RPMI8226 (cell line): Measurements from ENCODE around the gene CLDN4.
"Not testable (repeated sequence)": the region's sequence is repeated elsewhere in the genome, so short reads cannot be mapped to it uniquely, and the experiment has no call there.

Experiments used
- DNase-seq: peaks from one replicate; pipeline ENCODE4 v3.0.0-alpha.2; 2015

The CLDN4 gene

DNA sequence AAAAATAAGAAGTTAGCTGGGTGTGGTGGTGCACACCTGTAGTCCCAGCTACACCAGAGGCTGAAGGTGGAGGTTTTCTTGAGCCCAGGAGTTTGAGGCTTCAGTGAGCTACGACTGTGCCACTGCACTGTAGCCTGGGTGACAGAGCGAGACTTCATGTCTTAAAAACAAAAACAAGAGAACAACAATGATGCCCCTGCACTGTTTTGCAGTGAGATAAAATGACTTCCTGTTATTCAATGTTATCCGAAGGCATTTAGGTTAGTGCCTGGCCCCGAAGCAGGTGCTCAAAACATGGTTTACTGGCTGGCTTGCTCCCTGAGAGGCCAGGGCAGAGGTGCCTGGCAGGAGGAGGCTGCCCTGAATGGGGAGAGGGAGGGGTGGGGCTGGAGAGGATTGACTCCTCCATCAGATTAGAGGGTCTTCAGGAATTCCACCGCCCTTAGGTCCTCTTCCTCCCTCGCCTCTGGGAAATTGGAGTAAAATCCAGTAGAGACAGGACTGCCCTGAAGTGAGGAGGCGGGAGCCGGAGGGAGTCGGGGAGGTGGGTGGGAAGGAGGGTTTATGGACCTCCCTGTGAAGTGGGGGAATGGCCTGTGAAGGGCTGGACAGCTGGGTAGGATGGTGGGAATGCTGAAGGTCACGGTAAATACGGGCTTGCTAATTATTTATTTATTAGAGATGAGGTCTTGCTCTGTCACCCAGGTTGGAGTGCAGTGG lies 6.8 kb upstream of the CLDN4 start:
- DNase-seq, result no peak

- no peak for DNase-seq
These were observed 5.8 kb upstream of the CLDN4 start for GRCh38 chr7:73824986-73825385.

DNA sequence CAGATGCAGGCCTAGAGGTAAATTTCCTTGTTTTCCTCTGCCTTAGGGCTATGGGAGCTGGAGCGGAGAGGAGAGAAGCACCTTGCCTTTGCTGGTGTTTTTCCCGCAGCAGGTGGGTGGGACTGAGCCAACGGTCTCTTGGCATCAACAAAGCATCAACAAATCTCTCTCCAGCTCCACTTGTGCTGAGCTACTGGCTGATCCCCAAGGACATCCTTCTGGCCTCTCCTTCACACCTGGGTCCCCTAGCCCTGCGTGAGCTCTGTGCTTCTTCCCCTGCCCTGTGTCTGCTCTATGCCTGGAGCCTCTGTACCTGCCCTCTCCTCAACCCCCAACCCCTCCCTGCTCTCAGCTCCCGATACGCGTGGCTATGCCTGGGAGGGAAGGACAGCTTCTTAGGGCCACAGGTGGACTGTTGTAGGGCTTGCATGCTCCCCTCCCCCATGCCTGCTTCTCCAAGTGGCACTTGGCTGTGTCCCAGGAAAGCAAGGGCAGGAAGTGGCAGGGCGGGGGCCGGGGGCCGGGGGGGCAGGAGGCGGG lies 3.2 kb upstream of the CLDN4 start:
- peak; percentile 100 for DNase-seq

GRCh38 chr7:73828107-73828803 lies 2.5 kb upstream of the CLDN4 start:
- no peak for DNase-seq

DNA sequence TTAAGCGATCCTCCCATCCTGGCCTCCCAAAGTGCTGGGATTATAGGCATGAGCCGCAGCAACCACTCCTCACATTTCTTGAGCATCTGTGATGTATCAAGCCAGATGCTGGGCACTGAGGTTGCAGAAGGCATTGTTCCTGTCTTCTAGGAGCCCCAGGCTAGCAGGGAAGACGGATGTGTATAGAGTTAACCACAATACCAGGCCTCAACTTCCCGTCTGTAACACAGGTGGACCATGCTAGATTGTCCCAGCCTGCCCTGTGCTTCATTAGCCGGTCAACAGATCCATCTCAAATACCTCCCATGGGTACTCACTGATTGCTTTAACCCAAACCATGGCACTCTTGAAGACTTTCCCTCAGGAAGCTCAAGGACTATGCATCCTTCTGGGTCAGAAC lies 1.8 kb upstream of the CLDN4 start:
- DNase-seq, result no peak

DNA sequence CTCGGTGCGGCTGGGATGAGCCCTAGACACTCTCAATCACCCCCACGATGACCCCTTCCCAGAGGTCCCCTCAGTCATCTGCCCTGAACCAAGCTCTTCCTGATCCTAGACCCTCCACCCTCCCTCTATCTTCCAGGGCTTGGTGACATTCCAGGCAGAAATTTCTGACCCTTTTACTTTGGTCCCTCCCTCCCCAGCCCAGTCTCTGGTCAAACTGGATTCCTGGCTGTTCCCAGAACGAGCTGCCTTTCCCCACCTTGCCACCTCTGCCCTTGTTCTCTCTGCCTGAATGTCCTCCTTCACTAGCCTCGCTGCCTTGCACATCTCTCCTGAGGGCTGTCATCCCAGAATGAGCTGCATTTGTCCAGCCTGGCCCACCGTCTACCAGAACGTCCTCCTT lies 1.3 kb upstream of the CLDN4 start:
- no peak for DNase-seq

- no peak for DNase-seq
These were observed 695 bp upstream of the CLDN4 start for GRCh38 chr7:73829921-73830680.

DNA sequence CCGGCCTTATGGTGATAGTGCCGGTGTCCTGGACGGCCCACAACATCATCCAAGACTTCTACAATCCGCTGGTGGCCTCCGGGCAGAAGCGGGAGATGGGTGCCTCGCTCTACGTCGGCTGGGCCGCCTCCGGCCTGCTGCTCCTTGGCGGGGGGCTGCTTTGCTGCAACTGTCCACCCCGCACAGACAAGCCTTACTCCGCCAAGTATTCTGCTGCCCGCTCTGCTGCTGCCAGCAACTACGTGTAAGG lies 713 bp downstream of the CLDN4 start:
- no peak for DNase-seq

DNA sequence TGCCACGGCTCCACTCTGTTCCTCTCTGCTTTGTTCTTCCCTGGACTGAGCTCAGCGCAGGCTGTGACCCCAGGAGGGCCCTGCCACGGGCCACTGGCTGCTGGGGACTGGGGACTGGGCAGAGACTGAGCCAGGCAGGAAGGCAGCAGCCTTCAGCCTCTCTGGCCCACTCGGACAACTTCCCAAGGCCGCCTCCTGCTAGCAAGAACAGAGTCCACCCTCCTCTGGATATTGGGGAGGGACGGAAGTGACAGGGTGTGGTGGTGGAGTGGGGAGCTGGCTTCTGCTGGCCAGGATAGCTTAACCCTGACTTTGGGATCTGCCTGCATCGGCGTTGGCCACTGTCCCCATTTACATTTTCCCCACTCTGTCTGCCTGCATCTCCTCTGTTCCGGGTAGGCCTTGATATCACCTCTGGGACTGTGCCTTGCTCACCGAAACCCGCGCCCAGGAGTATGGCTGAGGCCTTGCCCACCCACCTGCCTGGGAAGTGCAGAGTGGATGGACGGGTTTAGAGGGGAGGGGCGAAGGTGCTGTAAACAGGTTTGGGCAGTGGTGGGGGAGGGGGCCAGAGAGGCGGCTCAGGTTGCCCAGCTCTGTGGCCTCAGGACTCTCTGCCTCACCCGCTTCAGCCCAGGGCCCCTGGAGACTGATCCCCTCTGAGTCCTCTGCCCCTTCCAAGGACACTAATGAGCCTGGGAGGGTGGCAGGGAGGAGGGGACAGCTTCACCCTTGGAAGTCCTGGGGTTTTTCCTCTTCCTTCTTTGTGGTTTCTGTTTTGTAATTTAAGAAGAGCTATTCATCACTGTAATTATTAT lies 1.2 kb downstream of the CLDN4 start:
- DNase-seq, result no peak

- DNase-seq, result no peak
These were observed 2.0 kb downstream of the CLDN4 start for GRCh38 chr7:73832806-73833205.

- no peak for DNase-seq
These were observed 2.6 kb downstream of the CLDN4 start for GRCh38 chr7:73833251-73833919.

GRCh38 chr7:73834626-73835191 lies 3.9 kb downstream of the CLDN4 start:
- DNase-seq, result no peak

- DNase-seq, result not testable (repeated sequence)
These were observed 6.4 kb downstream of the CLDN4 start for GRCh38 chr7:73837167-73837566.

GRCh38 chr7:73838642-73839041 lies 7.8 kb downstream of the CLDN4 start:
- DNase-seq, result no peak

DNA sequence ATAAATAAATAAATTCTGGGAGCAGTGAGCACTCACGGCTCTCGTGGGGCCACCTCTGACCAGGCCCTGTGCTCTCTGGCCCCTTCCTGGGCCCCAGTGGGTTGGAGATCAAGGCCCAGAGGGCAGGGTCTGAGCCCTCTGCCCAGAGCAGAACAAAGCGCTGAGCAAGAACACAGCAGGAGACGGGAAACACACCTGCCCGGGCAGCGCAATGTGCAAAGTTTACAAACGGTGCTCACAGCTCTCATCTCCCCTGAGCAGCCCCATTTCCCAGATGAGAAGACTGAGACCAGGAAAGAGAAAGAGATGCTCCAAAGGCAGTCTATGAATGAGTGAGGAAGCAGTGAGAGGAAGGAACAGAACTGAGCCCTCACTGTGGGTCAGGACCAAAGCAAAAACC lies 8.5 kb downstream of the CLDN4 start:
- no peak for DNase-seq

DNA sequence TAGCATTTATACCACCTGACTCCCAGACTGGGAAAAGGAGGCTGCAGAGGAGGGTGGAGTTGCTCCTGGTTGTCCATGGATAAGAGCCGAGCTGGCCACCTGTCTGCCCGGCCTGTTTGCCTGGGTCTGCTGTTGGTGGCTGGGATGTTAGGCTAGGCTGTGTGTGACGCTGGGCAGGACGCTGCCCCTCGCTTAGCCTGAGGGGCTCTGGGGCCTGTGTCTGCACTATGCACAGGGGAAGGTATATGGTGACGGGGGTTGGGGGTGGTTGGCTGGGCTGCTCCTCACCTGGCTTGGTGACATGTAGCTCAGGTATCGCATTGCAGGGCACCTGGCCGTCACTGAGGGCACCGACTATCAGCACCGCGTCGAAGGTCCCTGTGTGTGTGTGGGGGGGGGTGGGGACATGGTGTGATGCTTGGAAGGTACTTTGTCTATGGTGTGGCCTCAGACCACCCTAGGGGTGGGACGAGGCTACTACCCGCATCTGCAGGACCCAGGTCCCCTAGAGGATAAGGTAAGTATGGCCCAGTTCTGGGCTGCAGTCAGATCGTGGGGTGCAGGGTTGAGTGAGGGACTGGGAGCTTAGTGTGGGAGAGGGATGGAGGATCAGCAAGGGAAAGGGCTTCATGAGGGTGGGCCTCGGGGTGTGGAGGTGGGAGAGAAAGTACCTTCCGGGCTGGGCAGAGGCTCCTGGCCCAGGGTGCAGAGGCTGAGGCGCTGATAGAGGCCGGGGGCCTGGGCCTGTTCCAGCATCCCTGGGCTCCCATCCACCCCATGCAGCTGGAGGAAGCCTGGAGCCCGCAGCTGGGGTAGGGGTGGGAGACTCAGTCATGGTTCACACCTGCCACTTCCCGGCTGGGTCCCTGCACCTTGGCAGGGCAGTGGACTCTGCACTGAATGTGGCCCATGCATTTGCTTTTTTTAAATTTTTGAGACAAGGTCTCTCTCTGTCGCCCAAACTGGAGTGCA lies 9.2 kb downstream of the CLDN4 start:
- no peak for DNase-seq

GRCh38 chr7:73840715-73841379 lies 10.1 kb downstream of the CLDN4 start:
- DNase-seq, result no peak

DNA sequence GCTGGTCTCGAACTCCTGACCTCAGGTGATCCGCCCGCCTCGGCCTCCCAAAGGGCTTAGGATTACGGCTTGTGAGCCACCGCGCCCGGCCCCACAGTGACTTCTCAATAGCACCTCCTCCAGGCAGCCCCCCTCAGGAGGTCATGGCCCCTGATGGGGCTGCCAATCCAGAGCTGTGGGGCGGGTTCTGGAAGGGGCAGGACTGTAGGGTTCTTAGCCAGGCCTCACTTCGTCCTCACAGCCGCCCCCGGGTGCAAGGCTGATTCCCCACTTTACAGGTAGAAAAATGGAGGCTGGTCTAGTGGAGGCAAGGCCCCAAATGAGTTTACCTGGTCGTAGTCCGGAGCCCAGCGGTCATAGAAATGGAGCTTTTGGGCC lies 10.9 kb downstream of the CLDN4 start:
- peak; percentile 69 for DNase-seq

- peak; percentile 98 for DNase-seq
These were observed 11.5 kb downstream of the CLDN4 start, which contains the start of gene METTL27 for GRCh38 chr7:73842067-73842976. Gene METTL27 (minus strand): TSS chr7:73842516. CDS start chr7:73842140, 376 bp downstream.
